Measurements from ENCODE around the gene CCDC7.
"Not testable (repeated sequence)": the region's sequence is repeated elsewhere in the genome, so short reads cannot be mapped to it uniquely, and the experiment has no call there.

Gene CCDC7

DNA sequence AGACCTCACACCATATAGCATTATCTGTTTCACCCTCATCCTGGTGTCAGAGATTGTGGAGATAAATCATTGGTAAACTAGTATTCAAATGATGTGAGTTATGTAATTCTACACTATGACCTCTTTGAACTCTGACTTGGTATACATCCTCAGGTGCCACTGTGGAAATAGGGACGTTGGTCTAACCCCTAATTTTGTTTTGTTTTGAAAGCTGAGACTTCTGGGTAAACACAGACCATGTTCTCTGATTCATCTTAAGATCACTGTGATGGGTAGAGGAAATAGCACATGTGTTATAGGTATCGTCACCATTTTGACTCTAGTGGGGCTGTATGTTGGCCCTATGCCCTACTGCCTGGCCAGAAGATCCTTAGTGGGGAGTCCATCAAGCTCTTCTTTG, 241.6 kb downstream of the CCDC7 start:
- in situ Hi-C loops (cut with HindIII; ENCODE audit: low sequenced_read_pairs) = no loop called here

DNA sequence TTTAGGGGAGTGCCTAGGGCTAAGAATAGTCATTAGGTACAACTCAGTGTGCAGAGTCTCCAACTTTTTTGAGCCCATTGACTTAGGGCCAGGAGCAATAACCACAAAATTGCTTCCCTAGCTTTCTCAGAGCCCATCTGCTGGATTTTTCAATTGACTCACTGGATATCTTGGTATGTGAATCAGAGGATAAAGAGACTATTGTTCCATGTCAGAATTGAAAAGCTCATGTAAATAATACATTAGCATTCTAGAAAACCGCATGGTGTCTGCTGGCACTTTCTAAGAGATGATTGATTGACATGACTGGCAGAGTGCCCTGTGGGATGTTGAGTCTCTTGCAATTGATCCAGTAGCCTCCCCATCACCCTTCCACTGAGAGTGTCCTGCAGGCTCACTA, 246.2 kb downstream of the CCDC7 start:
- in situ Hi-C loops (cut with HindIII; ENCODE audit: low sequenced_read_pairs) = no loop called here

DNA sequence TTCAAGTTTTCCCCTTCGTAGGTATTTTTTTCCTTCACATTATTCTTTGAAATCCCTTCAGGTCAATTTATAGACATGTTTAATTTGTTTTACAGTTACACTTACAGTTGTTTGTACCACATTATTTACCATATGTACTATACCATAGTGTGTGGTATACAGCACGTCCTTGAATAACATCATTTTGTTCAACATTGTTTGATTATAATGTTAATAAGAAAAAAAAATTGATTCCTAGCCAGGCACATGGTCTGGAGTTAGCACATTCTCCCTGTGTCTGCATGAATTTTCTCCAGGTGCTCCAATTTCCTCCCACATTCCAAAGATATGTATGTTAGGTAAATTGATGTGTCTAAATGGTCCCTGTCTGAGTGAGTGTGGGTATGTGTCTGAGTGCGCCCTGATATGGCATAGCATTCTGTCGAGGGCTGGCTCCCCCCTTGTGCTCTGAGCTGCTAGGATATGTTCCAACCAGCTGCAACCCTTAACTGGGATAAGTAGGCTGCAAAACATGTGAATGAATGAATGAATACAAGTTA, 247.6 kb downstream of the CCDC7 start:
- in situ Hi-C loops (cut with HindIII; ENCODE audit: low sequenced_read_pairs) = no loop called here

- in situ Hi-C loops (cut with HindIII; ENCODE audit: low sequenced_read_pairs) = not testable (repeated sequence)
Observed at GRCh38 chr10:32699683-32700082, 253.7 kb downstream of the CCDC7 start.

GRCh38 chr10:32713560-32713959, 267.6 kb downstream of the CCDC7 start:
- in situ Hi-C loops (cut with HindIII; ENCODE audit: low sequenced_read_pairs) = no loop called here

DNA sequence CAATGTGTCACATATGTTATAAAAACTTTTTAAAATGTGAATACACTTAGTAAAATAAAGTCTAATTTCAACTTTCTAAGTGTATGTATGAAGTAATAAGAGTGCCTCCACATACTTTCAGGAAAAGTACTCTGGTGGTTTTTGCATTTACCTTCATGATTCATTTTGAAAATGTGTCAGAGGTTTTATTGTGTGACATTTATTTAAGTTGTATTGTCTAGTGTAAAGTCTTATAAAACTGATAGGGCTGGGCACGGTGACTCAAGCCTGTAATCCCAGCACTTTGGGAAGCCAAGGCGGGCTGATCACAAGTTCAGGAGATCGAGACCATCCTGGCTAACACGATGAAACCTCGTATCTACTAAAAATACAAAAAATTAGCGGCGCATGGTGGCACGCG, 285.6 kb downstream of the CCDC7 start:
- in situ Hi-C loops (cut with HindIII; ENCODE audit: low sequenced_read_pairs) = no loop called here

DNA sequence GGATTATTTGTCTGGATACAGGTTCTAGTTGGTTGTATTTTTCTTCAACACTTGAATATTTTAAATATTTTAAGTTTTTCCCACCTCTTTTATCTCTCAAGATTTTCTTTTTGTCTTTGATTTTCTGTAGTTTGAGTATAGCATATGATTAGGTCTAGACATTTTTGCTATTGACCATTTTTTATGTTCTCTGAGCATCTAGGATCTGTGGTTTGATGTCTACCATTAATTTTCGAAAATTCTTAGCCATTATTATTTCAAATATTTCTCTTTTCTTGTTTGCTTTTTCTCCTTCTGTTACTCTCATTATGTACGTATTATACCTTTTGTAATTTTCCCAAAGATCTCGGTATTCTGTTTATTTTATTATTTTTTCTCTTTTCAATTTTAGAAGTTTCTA, 293.0 kb downstream of the CCDC7 start:
- in situ Hi-C loops (cut with HindIII; ENCODE audit: low sequenced_read_pairs) = no loop called here

- in situ Hi-C loops (cut with HindIII; ENCODE audit: low sequenced_read_pairs) = no loop called here
Observed at GRCh38 chr10:32744321-32744720, 298.4 kb downstream of the CCDC7 start.

GRCh38 chr10:32746869-32747268, 300.9 kb downstream of the CCDC7 start:
- in situ Hi-C loops (cut with HindIII; ENCODE audit: low sequenced_read_pairs) = no loop called here

GRCh38 chr10:32751582-32751981, 305.6 kb downstream of the CCDC7 start:
- in situ Hi-C loops (cut with HindIII; ENCODE audit: low sequenced_read_pairs) = no loop called here

GRCh38 chr10:32754900-32755299, 309.0 kb downstream of the CCDC7 start:
- in situ Hi-C loops (cut with HindIII; ENCODE audit: low sequenced_read_pairs) = not testable (repeated sequence)

DNA sequence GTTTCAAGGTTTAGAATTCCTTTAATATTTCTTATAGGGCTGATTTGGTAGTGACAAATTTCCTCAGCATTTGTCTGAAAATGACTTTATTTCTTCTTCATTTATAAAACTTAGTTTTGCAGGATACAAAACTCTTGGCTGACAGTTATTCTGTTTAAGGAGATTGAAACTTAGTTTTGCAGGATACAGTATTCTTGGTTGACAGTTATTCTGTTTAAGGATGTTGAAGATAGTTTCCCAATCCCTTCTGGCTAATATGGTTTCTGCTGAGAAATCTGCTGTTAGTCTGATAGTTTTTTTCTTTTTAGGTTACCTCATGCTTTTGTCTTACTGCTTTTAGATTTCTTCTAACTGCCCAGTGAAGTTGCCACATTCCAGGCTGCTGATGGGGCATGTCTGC, 325.3 kb downstream of the CCDC7 start:
- in situ Hi-C loops (cut with HindIII; ENCODE audit: low sequenced_read_pairs) = no loop called here

GRCh38 chr10:32773105-32773504, 327.2 kb downstream of the CCDC7 start:
- in situ Hi-C loops (cut with HindIII; ENCODE audit: low sequenced_read_pairs) = no loop called here

- in situ Hi-C loops (cut with HindIII; ENCODE audit: low sequenced_read_pairs) = no loop called here
Observed at GRCh38 chr10:32786968-32787367, 341.0 kb downstream of the CCDC7 start.

DNA sequence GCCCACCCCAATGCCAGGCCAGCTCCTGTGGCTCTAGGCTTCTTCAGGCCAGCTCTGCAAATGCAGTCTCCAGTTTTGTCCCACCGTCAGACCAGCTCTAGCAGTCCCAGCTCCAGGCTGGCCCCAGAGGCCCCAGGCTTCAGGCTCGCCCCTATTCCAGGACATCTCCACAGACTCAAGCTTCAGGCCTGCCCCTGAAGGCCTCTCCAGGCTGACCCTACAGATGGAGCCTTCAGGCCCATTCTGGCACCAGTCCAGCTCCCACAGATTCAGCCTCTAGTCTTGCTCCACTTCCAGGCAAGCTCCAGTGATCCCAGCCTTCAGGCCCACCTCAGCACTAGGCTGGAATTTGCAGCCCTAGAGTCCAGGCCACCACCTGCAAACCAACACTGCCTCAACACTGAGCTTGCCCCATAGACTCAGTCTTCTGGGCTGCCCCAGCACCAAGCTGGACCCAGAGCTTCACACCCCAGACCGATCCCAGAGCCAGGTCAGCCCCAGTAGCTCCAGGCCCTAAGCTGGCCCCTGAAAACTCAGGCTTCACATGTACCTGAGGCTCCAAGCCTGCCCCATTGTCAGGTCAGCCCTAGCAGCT, 341.8 kb downstream of the CCDC7 start:
- in situ Hi-C loops (cut with HindIII; ENCODE audit: low sequenced_read_pairs) = no loop called here

- in situ Hi-C loops (cut with HindIII; ENCODE audit: low sequenced_read_pairs) = no loop called here
Observed at GRCh38 chr10:32788359-32788758, 342.4 kb downstream of the CCDC7 start.

GRCh38 chr10:32790483-32790882, 344.5 kb downstream of the CCDC7 start:
- in situ Hi-C loops (cut with HindIII; ENCODE audit: low sequenced_read_pairs) = no loop called here

DNA sequence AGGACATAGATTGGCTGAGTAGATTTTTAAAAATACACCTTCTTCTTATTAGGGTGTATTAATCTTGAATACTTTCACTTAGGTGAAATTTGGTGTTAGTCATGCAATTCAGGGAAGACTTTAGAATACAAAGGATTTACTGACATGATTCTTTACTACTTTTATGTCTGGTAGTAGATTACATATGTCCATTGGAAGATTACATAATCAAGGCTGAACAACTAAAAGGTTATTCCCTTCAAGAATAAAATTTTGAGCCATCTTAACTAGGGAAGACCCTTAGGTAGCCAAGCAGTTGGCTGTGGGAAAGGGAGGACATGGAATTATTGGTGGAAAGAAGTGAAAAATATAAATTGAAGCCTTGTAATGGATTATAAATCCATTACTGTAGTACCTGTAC, 347.1 kb downstream of the CCDC7 start:
- in situ Hi-C loops (cut with HindIII; ENCODE audit: low sequenced_read_pairs) = no loop called here

DNA sequence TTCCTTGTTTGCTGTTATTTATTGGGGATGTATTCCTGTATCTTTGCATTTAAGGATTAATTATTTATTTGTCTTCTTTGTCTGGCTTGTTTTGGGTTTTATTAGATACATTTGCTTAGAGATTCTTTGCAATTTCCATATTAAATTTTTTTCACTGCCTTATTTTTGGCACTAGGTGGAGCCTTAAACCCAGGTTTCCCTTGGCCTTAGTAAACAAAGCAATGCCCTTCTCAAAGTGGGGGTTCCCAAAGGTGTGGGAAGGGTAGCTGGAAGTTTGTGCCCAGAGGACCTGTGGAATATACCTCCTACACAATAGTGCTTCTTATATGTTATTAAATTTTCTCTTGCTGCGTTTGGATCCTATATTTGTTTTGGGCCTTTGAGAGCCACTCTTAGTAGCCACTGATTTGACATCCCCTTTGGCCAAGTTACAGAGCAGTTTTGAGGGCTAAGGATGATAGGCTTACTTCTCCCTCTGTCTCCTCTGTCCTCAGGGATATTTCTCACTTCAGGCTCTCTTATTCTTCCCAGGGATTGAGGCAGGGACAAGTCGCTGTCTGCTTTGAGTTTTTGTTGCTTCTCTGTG, 349.8 kb downstream of the CCDC7 start:
- in situ Hi-C loops (cut with HindIII; ENCODE audit: low sequenced_read_pairs) = no loop called here

GRCh38 chr10:32797393-32797792, 351.5 kb downstream of the CCDC7 start:
- in situ Hi-C loops (cut with HindIII; ENCODE audit: low sequenced_read_pairs) = not testable (repeated sequence)

DNA sequence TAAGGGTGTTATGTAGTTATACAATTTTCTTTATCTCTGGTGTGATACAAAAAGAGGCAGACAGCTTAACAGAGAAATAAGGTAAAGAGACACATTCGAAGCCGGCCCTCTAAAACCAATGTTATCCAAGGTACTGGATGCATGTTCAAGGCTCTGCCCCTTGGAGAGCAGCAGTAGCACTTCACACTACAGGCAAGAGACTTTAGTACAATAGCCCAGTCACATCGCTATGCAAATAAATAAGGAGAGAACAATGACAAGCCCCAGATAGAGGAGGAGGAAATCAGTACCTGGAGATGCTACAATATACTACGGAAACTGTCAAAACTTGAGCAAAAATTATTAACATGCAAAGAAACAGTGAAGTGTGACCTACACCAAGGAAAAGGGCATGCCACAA, 401.0 kb downstream of the CCDC7 start:
- in situ Hi-C loops (cut with HindIII; ENCODE audit: low sequenced_read_pairs) = no loop called here

- in situ Hi-C loops (cut with HindIII; ENCODE audit: low sequenced_read_pairs) = no loop called here
Observed at GRCh38 chr10:32851301-32851700, 405.4 kb downstream of the CCDC7 start.

DNA sequence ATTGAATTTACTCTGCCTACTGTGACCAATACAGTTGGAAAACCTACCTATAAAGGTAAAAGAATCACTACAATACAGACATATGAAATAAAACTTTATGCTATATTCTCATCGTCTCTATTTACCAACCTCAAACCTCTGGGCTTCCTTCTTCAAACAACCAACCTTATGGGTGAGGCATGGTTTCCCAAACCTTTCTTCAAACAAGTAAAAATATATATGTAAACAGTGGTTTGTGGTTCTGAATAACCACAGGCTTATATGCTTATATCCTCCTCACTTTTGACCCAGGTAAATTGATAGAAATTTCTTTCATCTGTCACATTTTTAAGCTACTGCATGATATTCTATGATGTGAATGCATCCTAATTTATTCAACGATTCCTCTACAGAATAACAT, 408.5 kb downstream of the CCDC7 start:
- in situ Hi-C loops (cut with HindIII; ENCODE audit: low sequenced_read_pairs) = no loop called here
